HG02763 (cell line): ENCODE data around the gene ITSN2.

Source experiments
- ATAC-seq: cut with Tn5 transposase; IDR thresholded peaks from one replicate; pipeline ENCODE4 v1.9.1; 2021; ENCODE audit warnings: mild to moderate bottlenecking, moderate library complexity; ENCODE audit not compliant: unreplicated experiment

Gene ITSN2

GRCh38 chr2:24337890-24338289, 22.4 kb downstream of the ITSN2 start:
- no peak for ATAC-seq

GRCh38 chr2:24336811-24337210, 23.5 kb downstream of the ITSN2 start:
- ATAC-seq = no peak

GRCh38 chr2:24334245-24334633, 26.1 kb downstream of the ITSN2 start:
- no peak for ATAC-seq

- no peak for ATAC-seq
These were observed 27.4 kb downstream of the ITSN2 start for GRCh38 chr2:24332791-24333540.

- no peak for ATAC-seq
These were observed 30.2 kb downstream of the ITSN2 start for GRCh38 chr2:24330161-24330560.

GRCh38 chr2:24329700-24330099, 30.6 kb downstream of the ITSN2 start:
- ATAC-seq = no peak

- no peak for ATAC-seq
These were observed 32.3 kb downstream of the ITSN2 start for GRCh38 chr2:24328010-24328409.

DNA sequence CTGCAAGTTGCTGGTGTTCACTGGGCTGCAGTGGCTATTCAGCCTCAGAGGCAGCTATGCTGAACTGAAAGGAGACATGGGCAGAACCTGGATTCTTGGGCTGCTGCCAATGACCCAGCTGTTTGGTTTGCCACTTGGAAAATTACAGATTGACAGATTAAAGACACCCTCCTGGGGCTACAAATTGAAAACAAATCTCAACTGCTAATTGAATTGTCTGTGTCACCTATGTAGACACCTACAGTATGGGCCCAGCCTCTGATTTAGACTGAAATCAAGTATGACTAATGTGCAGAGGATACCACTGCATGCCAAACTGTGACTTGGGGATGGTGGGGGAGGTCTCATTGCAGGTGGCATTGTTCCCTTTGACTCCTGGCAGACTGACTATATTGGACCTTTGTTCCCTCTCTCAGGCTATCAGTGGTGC, 42.8 kb downstream of the ITSN2 start:
- ATAC-seq = no peak

DNA sequence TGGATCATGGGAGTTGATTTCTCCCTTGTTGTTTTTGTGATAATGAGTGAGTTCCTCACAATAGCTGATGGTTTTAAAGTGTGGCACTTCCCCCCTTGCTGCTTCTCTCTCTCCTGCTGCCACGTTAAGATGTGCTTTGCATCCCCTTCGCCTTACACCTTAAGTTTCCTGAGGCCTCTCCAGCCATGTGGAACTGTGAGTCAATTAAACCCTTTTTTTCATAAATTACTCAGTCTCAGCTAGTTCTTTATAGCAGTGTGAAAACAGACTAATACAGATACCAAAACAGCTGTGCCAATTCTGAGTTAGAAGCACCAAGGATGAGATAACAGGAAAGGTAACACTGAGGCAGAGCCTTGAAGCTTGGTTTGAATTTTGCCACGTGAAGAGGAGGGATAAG, 44.7 kb downstream of the ITSN2 start:
- no peak for ATAC-seq

- no peak for ATAC-seq
These were observed 46.3 kb downstream of the ITSN2 start for GRCh38 chr2:24313744-24314632.

- ATAC-seq = no peak
These were observed 52.4 kb downstream of the ITSN2 start for GRCh38 chr2:24307961-24308360.

DNA sequence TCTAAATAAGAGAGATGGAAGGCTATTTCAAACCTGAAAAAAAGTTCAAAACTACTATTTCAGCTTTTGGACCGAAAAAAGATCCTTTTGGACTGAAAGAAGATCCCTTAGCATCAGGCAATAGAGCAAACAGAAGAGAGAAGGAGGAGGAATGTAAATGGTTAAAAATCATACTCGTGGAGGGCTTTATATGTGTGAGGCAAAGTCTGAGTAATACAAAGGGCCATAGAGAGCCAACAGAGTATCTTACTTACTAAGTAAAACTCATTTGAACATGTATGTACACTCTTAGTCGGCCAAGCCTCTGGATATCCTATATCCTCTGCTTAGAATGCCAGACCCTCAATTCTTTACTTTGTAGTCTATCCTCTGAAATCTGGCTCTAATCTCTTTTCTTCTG, 55.7 kb downstream of the ITSN2 start:
- ATAC-seq = no peak

- no peak for ATAC-seq
These were observed 56.2 kb downstream of the ITSN2 start for GRCh38 chr2:24304098-24304497.

DNA sequence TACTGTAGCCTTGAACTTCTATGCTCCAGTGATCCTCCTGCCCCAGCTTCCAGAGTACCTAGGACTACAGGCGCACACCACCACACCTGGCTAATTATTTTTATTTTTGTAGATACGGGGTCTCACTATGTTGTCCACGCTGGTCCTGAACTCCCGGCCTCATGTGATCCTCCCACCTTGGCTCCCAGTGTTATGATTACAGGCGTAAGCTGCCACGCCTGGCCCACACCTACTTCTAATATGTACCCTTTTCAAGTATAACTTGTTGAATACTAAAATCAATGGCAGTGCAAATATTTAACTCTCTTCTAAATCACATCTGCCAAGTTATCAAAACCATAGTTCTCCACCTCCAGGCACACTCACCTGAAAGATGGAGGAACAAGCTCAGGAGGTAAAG, 58.7 kb downstream of the ITSN2 start:
- ATAC-seq = no peak

DNA sequence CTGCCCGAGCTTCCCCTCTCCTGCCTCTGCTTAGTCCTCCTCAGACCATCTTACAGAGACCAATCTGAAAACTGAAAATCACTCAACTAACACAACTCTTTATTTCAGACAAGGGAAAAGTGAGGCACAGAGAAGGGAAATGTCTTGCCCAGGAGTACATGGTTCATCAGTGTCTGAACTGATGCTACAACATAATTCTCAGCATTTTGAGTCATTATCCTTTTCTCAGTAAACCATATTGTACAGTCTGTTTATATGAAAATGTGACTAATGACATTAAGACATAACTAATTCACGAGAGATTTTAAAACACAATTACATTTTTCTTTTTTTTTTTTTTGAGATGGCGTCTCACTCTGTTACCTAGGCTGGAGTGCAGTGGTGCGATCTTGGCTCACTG, 62.7 kb downstream of the ITSN2 start:
- ATAC-seq = no peak

GRCh38 chr2:24287171-24287570, 73.2 kb downstream of the ITSN2 start:
- no peak for ATAC-seq

GRCh38 chr2:24285484-24286152, 74.7 kb downstream of the ITSN2 start:
- ATAC-seq = no peak

GRCh38 chr2:24280645-24281044, 79.7 kb downstream of the ITSN2 start:
- no peak for ATAC-seq

DNA sequence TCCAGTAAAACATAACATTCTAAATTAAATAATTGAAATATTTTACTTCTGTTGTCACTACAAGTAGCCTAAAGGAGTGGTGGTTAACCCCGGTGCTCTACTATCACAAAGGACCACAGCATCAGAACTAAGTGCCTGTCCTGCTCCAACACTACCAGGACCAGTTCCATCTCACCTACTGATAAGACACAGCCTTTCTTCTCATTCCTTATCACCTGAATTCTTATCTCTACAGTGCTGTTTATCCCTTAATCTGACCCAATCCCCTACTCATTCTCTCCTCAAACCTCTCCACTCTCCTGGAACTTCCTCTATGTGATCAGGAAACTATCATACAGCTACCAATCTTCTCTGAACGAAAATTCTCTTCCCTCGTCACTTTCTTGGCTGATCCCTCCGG, 80.2 kb downstream of the ITSN2 start:
- no peak for ATAC-seq

GRCh38 chr2:24276349-24276899, 83.9 kb downstream of the ITSN2 start:
- no peak for ATAC-seq

DNA sequence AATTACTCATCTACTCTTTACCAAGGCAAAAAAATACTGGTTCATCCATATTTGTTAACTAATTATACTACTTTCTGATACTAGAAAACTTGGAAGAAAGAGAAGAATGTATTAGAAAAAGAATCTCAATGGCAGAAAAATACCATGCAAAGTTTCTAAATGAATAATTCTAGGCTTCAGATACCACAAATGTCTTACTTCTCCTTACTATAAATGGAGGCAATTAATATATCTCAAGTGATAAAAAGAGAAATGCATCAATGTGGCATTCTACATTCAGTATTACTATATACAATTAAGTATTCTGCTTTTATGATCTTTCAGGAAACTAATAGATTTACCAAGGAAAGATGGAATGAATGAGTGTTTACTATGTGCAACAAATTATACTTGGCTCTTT, 85.5 kb downstream of the ITSN2 start:
- ATAC-seq = no peak
